NCI-H774 (cell line): ENCODE measurements around the gene ZNF827.

Experiments used
- DNase-seq: peaks from one replicate; lab custom pipeline; 2025; lab: John Stamatoyannopoulos, UW

ZNF827 gene

GRCh38 chr4:145887241-145887991 is 51.2 kb downstream of the ZNF827 start:
- no peak for DNase-seq

- no peak for DNase-seq
These were observed 51.8 kb downstream of the ZNF827 start for GRCh38 chr4:145886871-145887240.

GRCh38 chr4:145885666-145886065 is 53.0 kb downstream of the ZNF827 start:
- DNase-seq = no peak

- DNase-seq = no peak
These were observed 53.8 kb downstream of the ZNF827 start for GRCh38 chr4:145884775-145885174.

- no peak for DNase-seq
These were observed 55.4 kb downstream of the ZNF827 start for GRCh38 chr4:145883101-145883694.

GRCh38 chr4:145882604-145883003 is 56.0 kb downstream of the ZNF827 start:
- no peak for DNase-seq

- DNase-seq = peak; percentile 50
These were observed 56.6 kb downstream of the ZNF827 start for GRCh38 chr4:145881989-145882388.

- no peak for DNase-seq
These were observed 57.0 kb downstream of the ZNF827 start for GRCh38 chr4:145881576-145881975.

GRCh38 chr4:145880355-145880960 is 58.2 kb downstream of the ZNF827 start:
- DNase-seq = no peak

GRCh38 chr4:145879598-145879997 is 59.0 kb downstream of the ZNF827 start:
- no peak for DNase-seq

GRCh38 chr4:145878501-145879435 is 59.9 kb downstream of the ZNF827 start:
- no peak for DNase-seq

GRCh38 chr4:145876531-145877180 is 62.0 kb downstream of the ZNF827 start:
- DNase-seq = no peak

GRCh38 chr4:145873901-145874300 is 64.7 kb downstream of the ZNF827 start:
- no peak for DNase-seq

GRCh38 chr4:145871209-145871608 is 67.4 kb downstream of the ZNF827 start:
- no peak for DNase-seq

- no peak for DNase-seq
These were observed 68.2 kb downstream of the ZNF827 start for GRCh38 chr4:145870155-145871020.

- no peak for DNase-seq
These were observed 69.8 kb downstream of the ZNF827 start for GRCh38 chr4:145868637-145869409.

GRCh38 chr4:145867406-145867805 is 71.2 kb downstream of the ZNF827 start:
- no peak for DNase-seq

GRCh38 chr4:145866991-145867390 is 71.6 kb downstream of the ZNF827 start:
- DNase-seq = no peak

GRCh38 chr4:145865274-145865941 is 73.2 kb downstream of the ZNF827 start:
- DNase-seq = no peak
